Mucosa of descending colon (tissue), 3 donors: ENCODE measurements around the gene LRCH1. TPM values are rescaled to one million over a fixed set of nuclear protein-coding genes. Genes with fewer than 3 reads are reported as not detected.

Experiments used
- ATAC-seq: fragments of 200-7000 bp; cut with Tn5 transposase; one replicate; pipeline ENCODE4 v1.9.1; 2020; ENCODE audit warnings: mild to moderate bottlenecking, moderate library complexity
- DNase-seq, 3 donors: peaks; one replicate each; pipeline ENCODE4 v3.0.0-alpha.2; 2020
- H3K36me3 ChIP-seq: fragments of 200-600 bp; one replicate; pipeline ENCODE4 v1.8.0; 2021; ENCODE audit warnings: low read depth, mild to moderate bottlenecking
- H3K4me1 ChIP-seq: fragments of 200-600 bp; one replicate; pipeline ENCODE4 v1.8.0; 2021; ENCODE audit warnings: low read depth, mild to moderate bottlenecking
- H3K4me3 ChIP-seq: fragments of 200-600 bp; one replicate; pipeline ENCODE4 v1.8.0; 2021; ENCODE audit warnings: mild to moderate bottlenecking
- H3K9me3 ChIP-seq: fragments of 200-600 bp; one replicate; pipeline ENCODE4 v1.8.0; 2021; ENCODE audit warnings: mild to moderate bottlenecking
- CTCF ChIP-seq: fragments of 200-600 bp; IDR thresholded peaks from one replicate; pipeline ENCODE4 v1.8.0; 2022; ENCODE audit warnings: antibody characterized with exemption, mild to moderate bottlenecking
- intact Hi-C, 2 donors: fragments of 100-400 bp; cut with DNase I in 1 of 2; cut with micrococcal nuclease in 1 of 2; formaldehyde crosslinking; loops; one replicate each; pipeline versions ENCODE4 v1.11.0 to v1.11.1; 2022; cut with DNase I, micrococcal nuclease
- total RNA-seq, 3 donors: library from RNA; stranded (reverse); fragmentation: NEBNext Ultra II Directional in 2 of 3; extraction: Animal tissue kit (Norgen Biotek cat#: 25700) in 2 of 3; gene quantifications; one replicate each; pipeline versions ENCODE4 v1.2.1 to v1.2.4, GENCODE V29; 2021 to 2023
- donor health status: DM: no; HTN: no; CAD: no; lungs with moderate emphysema.
- donor health status: DM: no; HTN: no; CAD: no.
- donor health status: DM: no; HTN: yes; CAD: no.

Gene LRCH1
- total RNA-seq, 3 donors from 2014 or later: 13.4 to 44.1 (median 16.1) TPM

GRCh38 chr13:46612267-46612666 lies 59.3 kb downstream of the LRCH1 start:
- Histone ChIP-seq H3K4me3 (no peak overlapping the region), H3K4me1 (peaks cover 7% of the 10 kb centered on the region), H3K9me3 (no peaks in the 10 kb centered on the region), H3K36me3 (no peaks in the 10 kb centered on the region)
- ATAC-seq (no peak), DNase-seq (no peak)
- TF ChIP-seq CTCF: no peak
- intact Hi-C loops: no loop called here

GRCh38 chr13:46613409-46614049 lies 60.6 kb downstream of the LRCH1 start:
- H3K9me3 ChIP-seq: no peaks in the 10 kb centered on the region
- intact Hi-C loops: no loop called here
- no peak for TF ChIP-seq CTCF
- H3K4me3 ChIP-seq: no peak overlapping the region
- ATAC-seq (no peak), DNase-seq (no peak)
- H3K36me3 ChIP-seq: no peaks in the 10 kb centered on the region
- peaks cover 4% of the 10 kb centered on the region for H3K4me1 ChIP-seq

GRCh38 chr13:46614582-46614981 lies 61.6 kb downstream of the LRCH1 start:
- Histone ChIP-seq H3K9me3 (no peaks in the 10 kb centered on the region), H3K4me1 (peaks cover 4% of the 10 kb centered on the region), H3K36me3 (no peaks in the 10 kb centered on the region), H3K4me3 (no peak overlapping the region)
- intact Hi-C loops: no loop called here
- DNase-seq: no peak
- no peak for ATAC-seq
- TF ChIP-seq CTCF: no peak

- peak; percentile 58 for ATAC-seq
- intact Hi-C loops: no loop called here
- Histone ChIP-seq H3K36me3 (no peaks in the 10 kb centered on the region), H3K9me3 (no peaks in the 10 kb centered on the region), H3K4me3 (no peak overlapping the region), H3K4me1 (peaks cover 16% of the 10 kb centered on the region)
- DNase-seq: no peak
- no peak for TF ChIP-seq CTCF
Measured at GRCh38 chr13:46615888-46616531, 63.0 kb downstream of the LRCH1 start.

- H3K9me3 ChIP-seq: no peaks in the 10 kb centered on the region
- intact Hi-C loops: no loop called here
- TF ChIP-seq CTCF: no peak
- DNase-seq (no peak), ATAC-seq (no peak)
- H3K4me3 ChIP-seq: no peak overlapping the region
- no peaks in the 10 kb centered on the region for H3K36me3 ChIP-seq
- H3K4me1 ChIP-seq: peaks cover 20% of the 10 kb centered on the region
Measured at GRCh38 chr13:46617229-46617721, 64.3 kb downstream of the LRCH1 start.
